Activated naive CD4-positive, alpha-beta T cell treated with anti-CD3 and anti-CD28 coated beads, Interleukin-2, amount 50 U/mL, for 16 hours (primary cell): ENCODE measurements around the gene HMMR.

Source experiments
- DNase-seq: peaks from one replicate; pipeline ENCODE4 v3.0.0-alpha.2; 2020

HMMR gene

DNA sequence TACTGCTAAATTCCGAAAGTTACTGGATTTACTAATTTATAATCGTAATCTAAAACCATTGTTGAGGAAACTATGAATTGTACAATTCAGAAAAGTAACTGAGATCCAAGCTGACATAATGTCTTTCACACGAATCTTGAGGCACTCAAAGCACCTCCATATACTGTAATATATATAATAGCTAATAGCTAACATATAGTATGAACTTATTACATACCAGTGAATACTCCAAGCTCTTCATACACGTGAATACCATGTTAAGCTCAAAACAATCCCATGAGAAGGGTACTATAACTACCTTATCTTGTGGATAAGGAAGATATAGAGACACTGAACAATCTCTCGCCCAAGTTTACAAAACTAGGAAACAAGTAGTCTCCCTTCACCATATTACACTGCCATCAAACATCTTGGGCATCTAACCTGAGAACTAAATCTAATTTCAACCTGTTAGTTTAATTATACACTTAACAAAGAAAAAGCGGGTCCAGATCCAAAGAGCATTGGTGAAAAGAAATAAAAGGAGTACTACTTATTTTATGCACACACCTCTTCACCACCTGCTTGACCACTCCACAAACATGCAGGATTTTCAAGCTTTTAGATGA lies 1.6 kb upstream of the HMMR start:
- no peak for DNase-seq

DNA sequence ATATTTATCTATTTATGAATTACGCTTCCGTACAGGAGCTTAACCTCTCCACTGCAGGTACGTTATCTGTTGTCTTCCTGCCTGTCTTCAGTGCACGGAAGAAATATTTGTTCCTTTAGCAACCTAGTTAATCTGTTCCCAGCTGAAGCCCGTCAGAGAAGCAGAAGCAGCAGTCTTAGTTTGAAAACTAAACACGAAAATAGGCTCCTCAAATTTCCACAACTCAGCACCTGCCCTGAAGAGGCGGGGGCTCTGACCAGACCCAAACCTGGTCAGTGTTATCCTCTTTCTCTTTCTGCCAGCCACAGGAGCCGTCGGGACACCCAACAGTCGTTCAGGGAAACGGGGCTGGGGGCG lies 992 bp upstream of the HMMR start:
- no peak for DNase-seq

DNA sequence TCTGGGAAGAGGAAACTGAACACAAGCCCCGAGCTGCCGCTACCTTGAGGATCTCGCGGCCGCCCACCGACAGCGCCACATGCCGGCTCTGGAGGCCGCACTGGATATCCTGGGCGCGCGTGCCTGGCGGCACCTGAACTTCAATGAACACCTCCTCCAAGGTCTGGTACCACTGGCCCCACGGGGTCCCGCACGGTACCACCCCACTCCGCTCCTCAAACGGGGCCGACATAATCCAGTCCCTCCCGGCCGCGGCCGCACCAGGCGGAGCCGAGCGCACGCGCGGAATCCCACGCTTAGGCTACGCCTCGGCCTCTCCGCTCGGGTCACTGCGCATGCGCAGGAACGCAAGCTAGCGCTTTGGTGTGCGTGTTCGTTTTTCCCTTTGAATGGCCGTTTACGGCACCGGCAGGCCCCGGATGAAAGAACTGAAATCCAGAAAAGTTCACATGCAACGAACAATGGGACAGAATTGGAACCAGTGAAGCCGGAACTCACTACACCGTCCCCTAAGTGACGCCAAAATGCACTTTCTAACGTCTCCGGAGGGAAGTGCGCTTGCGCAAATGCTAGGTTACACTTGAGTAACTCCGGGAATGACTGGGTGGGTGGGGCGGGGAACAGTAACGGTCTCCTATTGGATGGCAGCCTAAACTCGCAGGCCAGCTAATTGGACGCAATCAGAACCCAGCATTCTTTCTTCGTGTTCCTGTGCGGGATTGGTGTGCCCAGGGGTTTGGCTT lies 442 bp upstream of the HMMR start, which contains the start of gene NUDCD2:
Gene NUDCD2, minus strand, starts transcription at position 284 of the 743 bp plus-strand sequence. Its CDS starts 52 bp downstream, at position 232.
- DNase-seq: peak; percentile 93

DNA sequence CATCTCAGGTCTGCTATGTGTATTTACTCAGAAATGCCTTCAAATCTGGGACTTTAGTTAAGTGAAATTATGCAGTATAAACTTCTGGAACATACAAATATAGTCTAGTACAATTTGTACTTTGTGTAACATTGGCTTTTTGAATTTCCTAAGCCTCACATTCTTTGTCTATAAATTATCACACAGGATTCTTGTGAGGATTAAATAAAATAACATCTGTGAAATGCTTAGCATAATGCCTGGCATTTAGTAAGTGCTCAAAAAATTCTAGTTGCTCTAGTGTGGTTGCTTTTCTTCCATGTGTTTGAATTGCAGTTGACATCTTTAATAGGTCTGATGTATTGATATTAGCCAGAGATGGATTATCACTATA lies 2.6 kb downstream of the HMMR start:
- no peak for DNase-seq

DNA sequence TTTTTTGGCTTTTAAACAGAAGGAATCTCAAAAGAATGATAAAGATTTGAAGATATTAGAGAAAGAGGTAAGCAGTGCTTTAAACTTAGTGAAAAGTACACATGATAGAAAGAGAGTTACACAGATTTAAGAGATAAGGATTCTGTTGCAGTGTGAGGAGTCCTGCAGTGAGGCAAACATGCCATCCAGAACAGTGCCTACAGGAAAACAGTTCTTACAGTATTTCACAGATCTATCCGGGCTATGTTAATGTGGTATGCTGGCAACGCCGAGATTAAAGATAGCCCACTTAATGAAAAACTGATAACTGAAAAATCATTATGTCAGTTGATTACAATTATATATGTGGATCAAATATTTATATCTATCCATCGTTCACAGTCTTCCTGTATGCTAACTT lies 7.2 kb downstream of the HMMR start:
- DNase-seq: no peak

DNA sequence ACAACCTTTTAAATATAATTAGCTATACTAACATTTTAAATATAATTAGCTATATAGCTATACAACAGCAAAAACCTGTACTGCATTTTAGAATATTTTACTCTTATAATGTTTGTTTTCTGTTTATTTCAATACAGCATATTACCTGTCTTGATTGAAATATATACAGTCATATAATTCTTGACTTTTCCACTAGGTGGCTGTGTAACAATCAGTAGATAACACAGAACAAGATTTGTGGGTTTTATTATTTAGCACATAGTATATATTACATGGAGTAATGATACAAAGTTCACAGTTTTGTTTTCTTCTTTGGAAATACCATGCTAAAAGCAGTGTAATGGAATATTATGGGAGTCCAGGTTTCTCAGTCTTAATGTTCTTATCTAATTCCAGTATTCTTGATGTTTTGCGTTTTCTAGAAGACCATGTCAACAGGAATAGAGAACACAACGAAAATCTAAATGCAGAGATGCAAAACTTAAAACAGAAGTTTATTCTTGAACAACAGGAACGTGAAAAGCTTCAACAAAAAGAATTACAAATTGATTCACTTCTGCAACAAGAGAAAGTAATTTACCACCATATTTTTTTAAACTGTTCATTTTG lies 13.3 kb downstream of the HMMR start:
- DNase-seq: no peak

DNA sequence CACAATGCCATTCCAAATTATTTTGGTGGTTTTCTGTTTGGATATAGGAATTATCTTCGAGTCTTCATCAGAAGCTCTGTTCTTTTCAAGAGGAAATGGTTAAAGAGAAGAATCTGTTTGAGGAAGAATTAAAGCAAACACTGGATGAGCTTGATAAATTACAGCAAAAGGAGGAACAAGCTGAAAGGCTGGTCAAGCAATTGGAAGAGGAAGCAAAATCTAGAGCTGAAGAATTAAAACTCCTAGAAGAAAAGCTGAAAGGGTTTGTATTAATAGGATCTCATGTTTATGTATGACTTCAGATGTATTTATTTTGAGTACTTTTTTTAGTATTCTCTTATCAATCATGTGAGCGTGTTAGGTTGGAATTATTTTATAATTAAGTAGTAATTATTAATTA lies 15.0 kb downstream of the HMMR start:
- DNase-seq: no peak

DNA sequence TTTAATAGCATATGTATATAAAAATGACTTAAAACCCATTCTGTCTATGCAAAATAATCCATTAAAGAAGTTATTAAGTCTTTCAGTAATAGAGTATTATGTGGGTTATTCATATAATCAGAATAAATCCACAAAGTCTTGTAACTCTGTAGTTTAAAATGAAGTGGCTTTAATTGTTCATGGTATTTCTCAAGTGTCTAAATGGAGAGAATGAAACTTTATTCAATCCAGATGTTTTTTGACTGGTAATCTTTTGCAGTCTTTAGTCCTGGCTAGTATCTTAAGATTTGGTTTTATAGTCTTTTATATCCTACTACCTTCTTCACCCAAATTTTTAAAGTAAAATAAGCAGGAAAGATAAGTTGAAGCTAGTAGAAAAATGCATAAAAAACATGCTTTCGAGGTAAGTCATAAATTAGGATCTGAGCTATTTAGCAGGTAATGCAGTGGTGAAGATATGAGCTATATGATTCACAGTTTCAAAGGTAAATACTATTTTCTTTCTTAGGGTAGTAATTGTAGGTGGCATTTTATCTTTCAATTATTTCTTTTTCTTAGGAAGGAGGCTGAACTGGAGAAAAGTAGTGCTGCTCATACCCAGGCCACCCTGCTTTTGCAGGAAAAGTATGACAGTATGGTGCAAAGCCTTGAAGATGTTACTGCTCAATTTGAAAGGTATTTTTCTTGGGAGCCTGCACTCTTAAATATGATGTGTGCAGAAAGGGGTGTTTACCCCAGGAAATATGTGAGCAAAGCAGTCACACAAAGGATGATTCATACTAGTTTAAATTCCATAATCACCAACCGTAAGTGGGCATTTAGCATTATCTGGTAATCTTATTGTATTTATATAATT lies 17.9 kb downstream of the HMMR start:
- no peak for DNase-seq

DNA sequence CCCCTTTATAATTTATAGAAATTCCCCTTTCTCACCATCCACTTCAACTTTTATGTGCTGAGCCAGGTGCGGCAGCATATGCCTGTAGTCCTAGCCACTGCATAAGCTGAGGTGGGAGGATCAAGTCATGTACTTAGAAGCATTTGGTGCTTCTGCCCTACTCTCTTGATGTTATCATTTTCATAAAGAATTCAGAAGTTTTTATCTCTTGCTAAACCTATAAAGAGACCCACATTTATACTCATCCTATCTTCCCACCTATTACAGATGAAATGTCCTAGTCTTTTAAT lies 18.5 kb downstream of the HMMR start:
- no peak for DNase-seq

DNA sequence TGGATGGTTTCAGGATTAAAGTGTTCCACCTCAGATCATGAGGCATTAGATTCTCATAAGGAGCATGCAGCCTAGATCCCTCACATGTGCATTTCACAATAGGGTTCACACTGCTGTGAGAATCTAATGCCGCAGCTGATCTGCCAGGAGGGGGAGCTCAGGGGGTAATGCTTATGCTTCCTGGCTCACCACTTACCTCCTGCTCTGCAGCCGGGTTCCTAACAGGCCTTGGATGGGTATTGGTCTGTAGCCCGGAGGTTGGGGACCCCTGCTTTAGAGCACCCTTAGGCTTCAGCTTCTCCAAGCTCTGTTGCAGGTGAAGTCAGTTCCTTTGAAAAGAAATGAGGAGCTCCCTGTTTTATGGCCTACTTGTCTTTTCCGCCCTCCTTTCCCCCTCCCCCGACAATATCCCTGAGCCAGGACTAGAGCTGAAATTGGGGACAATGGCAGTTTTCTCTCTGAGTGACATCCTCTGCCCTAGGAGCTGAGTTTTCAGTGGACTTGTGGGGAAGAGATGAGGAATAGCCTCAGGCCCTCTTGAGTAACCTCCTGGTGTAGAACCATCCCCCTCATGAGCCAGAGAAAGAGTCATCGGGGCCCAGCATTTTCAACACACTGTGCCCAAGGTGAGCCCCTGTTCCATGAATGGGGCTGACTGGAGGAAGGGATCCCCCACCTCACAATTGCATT lies 28.8 kb downstream of the HMMR start:
- DNase-seq: no peak

DNA sequence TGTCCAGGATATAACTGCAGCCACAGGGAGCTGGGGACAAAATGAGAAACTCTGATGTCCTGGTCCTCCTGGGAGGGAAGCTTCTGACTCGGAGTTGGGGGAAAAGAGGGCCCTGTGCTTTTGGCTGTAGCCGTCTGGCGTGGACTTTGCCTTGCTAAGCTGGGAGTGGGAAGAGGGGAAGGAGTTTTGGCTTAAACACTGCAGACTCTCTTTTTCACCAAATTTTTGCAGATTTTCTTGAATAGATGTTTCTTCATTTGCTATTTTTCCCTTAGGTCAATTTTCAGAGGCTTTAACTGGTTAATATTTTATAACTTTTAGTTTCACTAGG lies 29.3 kb downstream of the HMMR start:
- DNase-seq: no peak

DNA sequence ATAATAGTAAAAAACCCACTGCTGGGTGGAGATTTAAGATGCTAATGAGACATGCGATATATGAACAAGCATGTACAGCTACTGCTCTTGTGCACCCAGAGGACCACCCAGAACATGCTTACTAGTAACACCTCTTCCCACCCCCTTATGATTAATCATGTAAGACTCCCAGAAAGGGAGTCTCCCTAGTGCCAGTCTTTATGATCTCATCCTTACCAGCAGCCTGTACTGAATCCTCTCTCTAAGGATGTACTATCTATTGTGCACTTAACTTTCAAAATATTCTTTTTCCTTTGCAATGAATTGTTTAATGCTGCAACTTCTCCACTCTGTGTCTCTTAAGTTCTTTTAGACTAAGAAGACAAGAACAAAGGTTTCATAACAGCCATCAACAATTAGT lies 35.9 kb downstream of the HMMR start:
- no peak for DNase-seq

DNA sequence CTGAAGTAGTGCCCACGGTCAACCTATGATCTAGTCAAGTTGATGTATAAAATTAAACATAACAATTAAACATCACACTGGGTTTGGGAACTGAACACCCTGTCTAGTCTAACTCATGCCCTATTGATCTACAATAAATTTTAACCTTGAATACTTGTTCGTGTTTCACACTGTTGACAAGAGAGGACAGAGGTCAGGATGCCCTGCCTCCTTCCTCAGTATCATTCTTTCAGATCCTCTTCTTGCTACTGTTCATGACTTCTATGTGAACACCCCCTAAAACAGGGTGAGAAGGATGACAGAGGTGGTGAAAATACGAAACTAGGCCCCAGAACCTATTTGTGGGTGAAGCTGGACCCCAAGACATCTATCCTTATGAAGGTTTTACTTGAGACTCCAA lies 36.9 kb downstream of the HMMR start:
- DNase-seq: no peak

DNA sequence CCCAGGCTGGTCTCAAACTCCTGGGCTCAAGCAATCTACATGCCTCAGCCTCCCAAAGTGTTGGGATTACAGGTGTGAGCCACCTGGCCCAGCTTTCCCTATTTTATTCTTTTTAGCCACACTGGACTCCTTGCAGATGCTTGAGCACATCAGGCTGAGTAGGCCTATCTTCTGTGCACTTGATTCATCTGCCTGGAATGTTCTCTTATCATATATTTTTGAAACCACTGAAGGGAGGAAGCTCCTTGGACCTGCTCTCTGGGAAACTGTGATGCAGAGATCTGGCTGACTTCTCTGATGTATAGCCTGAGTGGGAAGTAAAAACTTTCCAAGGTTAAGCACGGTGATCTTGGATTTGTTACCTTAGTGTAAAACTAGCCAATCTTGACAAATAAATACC lies 38.5 kb downstream of the HMMR start:
- no peak for DNase-seq

DNA sequence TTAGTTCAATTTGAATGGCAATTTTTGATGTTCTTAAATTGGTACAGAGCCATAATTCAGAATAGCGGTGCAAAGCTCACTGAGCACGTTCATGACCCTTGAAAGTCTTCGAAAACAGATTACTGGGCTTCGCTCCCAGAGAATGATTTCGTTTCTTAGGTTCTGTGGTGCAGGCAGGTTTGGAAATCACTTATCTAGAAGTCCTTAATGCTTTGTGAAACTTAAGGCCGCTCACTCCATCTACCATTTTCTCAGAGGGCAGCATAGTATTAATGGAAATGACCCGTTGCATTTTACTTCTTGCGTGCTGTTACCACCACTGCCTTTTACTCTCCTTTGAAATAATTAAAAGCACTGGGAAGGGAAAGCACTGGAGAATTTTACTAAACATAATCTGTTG lies 42.1 kb downstream of the HMMR start:
- no peak for DNase-seq

DNA sequence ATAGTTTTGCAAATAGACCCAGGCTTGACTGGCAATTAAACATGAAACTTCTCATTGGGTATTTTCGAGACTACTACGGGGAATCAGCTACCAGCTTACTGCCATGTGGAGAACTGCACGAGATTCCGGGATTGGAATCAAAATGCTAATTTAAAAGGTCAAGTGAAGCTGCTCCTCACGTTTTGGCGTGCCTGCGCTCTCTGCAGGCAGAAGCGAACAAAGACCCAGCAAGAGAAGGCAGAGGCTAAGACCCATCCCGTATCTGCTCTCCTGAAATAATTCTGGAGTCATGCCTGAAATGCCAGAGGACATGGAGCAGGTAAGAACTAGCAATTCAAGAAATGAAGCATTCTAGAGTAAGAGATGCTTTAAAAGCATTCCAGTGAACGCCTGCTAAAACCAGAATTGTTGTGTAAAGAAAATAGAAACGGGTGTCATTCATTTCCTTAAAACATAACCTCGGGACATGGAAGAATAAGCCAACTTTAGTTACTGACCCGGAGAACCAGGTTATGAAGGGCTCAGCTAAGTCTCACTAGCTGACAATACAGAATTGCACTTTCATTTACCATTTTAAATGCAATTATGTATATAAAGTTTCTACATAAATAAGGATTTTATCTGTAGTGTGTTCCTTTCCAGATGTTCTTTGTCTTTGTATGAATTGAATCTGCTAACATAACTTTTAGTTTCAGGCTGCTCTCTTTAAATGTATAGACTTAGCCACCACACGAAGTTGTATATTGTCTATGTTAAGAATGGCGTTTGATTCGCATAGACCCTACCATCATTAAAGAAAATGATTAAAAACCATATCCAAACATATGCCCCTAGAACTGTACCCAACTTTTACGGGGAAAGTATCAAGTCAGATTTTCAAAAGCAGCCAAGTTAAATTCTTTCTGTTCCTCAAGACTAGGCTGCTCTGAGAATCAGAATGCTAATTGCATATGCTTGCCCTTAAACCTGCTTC lies 43.0 kb downstream of the HMMR start:
- peak; percentile 37 for DNase-seq

DNA sequence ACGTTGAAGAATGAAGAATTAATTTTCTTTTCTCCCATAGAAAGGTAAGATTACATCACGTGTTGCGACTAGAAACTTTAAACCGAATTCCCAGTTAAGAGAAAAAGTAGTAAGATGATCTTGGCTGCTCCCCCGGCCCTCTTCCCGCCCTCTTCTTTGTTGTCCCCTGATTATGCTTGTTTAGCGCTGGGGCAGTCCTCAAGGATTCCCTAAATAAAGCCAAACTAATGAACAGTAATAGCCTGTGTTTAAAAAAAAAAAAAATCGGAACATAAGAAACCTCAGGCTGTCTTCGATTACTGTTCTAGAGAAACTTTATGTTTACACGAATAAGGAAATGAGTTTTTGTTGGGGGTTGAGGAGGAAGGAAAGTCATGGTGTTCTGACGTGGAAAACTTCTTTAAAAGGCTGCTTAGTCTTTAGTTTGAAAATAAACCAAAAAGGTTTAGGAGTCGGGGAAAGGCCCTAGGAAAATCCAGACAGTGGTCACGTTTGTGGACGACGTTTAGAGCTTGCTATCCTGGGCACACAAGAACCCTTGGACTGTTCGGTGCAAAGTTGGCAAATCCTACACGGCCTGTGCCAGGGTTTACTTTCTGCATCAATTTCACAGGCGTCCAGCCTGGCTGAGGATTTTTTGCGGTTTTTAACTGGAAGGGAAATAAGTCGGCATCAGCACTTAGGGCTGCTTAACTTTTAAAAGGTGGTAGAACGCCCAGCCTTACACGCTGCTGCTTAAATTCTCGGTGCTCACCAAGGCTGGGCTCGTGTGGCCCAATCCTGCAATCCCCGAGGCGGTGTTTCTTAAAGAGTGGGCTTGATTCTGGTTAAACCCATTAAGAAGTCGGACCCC lies 43.9 kb downstream of the HMMR start:
- peak; percentile 26 for DNase-seq

DNA sequence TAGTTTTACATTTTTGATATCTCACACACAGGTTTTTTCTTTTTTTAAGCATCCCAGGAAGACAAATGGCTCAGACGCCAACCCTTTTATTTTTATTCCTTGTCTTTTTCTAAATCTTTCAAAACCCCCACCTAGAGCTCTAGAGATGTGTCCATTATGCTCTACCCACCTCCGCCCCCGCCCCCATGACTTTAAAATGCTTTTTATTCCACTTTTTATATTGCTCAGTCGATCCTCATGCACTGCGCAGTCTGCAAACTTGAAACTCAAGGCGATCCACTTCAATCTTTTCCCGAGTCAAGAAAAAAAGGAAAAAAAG lies 44.6 kb downstream of the HMMR start:
- no peak for DNase-seq

DNA sequence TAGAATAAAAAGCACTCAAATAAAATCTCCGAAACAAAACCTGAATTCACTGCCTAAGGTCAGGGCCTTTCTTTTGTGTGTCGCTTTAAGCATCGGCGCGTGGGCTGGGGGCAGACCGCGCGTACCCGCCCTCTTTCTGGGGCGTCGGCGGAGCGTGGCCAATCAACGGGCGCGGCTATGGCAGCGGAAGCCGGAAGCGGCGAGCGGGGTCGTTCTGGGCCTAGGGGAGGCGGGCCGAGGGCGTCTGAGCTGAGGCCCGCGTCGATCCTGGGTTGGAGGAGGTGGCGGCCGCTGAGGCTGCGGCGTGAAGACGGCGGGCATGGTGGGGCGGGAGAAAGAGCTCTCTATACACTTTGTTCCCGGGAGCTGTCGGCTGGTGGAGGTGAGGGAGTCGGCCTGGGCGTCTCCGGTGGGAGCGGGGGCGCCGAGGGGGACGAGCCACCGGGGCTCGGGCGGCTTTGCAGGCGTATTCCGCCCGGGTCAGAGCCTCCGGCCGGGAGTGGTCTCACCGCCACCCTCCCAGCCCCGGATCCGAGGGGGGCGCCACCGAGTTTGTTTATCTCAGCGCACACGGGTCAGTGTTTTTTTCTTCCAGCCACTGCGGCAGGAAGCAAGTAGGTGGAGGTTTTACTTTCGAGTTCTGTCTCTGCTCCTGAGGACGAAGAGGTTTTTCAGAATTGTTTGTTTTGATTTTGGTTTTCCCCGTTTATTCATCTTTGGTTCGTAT lies 45.1 kb downstream of the HMMR start, which contains the start of gene MAT2B:
Gene MAT2B, plus strand, starts transcription at position 252 of the 727 bp plus-strand sequence. Its CDS starts 68 bp downstream, at position 320.
- DNase-seq: peak; percentile 96

DNA sequence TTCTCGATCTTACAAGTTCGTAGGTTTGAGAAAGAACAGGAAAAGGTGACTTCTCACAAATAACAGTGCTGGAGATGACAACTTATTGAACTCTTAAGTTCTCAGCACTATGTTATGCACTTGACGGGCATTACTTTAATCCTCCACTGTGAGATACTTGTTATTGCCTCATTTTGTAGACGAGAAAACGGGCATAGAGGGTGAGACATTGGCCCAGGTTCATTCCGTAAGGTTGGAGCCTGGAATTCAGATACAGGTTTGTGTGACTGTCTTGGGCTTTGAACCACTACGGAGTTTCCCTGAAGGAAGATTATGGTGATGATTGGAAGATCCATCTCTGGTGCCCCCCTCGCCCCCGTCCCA lies 45.6 kb downstream of the HMMR start:
- no peak for DNase-seq

DNA sequence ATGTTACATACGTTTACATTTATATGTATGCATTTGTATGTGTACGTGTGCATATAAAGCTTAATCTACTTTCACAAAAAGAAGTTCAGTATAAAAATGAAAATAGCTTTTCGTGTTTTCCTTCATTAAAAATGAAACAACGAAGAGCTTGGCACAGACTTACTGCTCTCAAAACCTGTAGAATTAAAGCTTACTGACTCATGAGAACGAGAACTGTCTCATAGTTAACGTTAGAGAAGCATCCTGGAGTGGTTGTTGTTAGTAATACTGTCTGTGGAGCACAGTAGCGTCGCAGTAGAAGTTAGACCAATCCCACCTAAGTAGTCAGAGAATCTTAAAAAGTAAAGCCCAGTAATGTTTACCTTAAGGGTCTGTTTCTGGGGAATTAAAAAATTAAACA lies 46.3 kb downstream of the HMMR start:
- DNase-seq: no peak
